ENCODE data around the gene OGN.

The OGN gene

DNA sequence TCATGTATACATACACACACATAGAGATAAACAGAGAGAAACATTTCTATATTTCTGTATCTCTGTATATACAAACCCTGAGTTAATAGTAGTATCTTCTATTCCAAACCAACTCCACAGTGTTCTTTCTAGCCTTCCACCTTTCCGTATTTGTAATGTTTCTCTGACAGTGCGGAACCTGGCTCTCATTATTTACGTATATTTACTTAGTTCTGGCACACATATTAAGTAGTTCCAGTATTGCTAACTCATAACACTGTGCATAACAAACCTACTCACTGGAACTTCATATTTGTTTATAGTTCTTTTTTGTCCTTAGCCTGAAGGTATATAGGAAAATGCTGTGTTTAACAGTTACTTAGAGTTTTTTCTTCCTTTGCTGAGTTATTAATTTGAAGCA lies 6.5 kb downstream of the OGN start:
- Histone ChIP-seq H3K4me2 (ENCODE audit: low read depth, low read length, poor library complexity, severe bottlenecking) (no peak overlapping the region), H3K27ac (ENCODE audit: low read depth, low read length) (no peak overlapping the region), H3K4me3 (ENCODE audit: insufficient read depth, low read length, poor library complexity, severe bottlenecking) (no peak overlapping the region), H4K20me1 (ENCODE audit: low read depth, low read length) (no peaks in the 10 kb centered on the region), H3K27me3 (ENCODE audit: low read length) (no peaks in the 10 kb centered on the region), H3K9me3 (ENCODE audit: insufficient read depth, low read length) (no peaks in the 10 kb centered on the region), H3K79me2 (ENCODE audit: insufficient read depth, low read length) (0 out of 2 replicates have a peak, but pooled peaks cover 8% of the 10 kb centered on the region), H3K9me2 (replicated peaks; ENCODE audit: insufficient read depth, low read length) (no peaks in the 10 kb centered on the region), H3F3A (ENCODE audit: insufficient read depth) (0 out of 2 replicates have a peak, but pooled peaks cover 3% of the 10 kb centered on the region), H3K36me3 (ENCODE audit: low read length) (no peaks in the 10 kb centered on the region; the same call in 1 of the 2 replicates), H3K9ac (ENCODE audit: low read length) (no peak overlapping the region), H2AFZ (ENCODE audit: low read depth, low read length, severe bottlenecking) (no peak overlapping the region)
- TF ChIP-seq, protein P1, sequence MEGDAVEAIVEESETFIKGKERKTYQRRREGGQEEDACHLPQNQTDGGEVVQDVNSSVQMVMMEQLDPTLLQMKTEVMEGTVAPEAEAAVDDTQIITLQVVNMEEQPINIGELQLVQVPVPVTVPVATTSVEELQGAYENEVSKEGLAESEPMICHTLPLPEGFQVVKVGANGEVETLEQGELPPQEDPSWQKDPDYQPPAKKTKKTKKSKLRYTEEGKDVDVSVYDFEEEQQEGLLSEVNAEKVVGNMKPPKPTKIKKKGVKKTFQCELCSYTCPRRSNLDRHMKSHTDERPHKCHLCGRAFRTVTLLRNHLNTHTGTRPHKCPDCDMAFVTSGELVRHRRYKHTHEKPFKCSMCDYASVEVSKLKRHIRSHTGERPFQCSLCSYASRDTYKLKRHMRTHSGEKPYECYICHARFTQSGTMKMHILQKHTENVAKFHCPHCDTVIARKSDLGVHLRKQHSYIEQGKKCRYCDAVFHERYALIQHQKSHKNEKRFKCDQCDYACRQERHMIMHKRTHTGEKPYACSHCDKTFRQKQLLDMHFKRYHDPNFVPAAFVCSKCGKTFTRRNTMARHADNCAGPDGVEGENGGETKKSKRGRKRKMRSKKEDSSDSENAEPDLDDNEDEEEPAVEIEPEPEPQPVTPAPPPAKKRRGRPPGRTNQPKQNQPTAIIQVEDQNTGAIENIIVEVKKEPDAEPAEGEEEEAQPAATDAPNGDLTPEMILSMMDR (IDR thresholded peaks at IDR 0.05; ENCODE audit: insufficient read depth, low read length, poor library complexity, severe bottlenecking) = no peak
- TF ChIP-seq EZH2phosphoT487 (conservative IDR thresholded peaks at IDR 0.05; ENCODE audit: low read length) = no peak

DNA sequence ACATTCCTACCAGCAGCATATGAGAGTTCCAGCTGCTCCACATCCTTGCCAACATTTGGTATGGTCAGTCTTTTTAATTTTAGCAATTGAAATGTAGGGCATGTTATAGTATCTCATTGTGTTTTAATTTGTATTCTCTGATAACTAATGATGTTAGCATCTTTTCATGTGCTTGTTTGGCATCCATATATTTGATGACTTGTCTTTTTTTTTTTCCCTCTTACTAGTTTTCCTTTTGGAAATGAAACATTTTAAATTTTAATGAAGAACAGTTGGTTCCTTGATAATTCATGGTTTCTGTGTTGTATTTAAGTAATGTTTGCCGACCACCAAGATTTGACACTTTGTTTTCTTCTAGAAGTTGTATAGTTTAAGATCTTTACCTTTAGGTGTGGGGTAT lies 8.8 kb downstream of the OGN start:
- H3K27ac ChIP-seq (ENCODE audit: low read depth, low read length) = no peak overlapping the region
- H3F3A ChIP-seq (ENCODE audit: insufficient read depth) = 0 out of 2 replicates have a peak, but pooled peaks cover 3% of the 10 kb centered on the region
- H3K9ac ChIP-seq (ENCODE audit: low read length) = no peak overlapping the region
- no peaks in the 10 kb centered on the region; the same call in 1 of the 2 replicates for H3K36me3 ChIP-seq (ENCODE audit: low read length)
- H3K9me3 ChIP-seq (ENCODE audit: insufficient read depth, low read length) = no peaks in the 10 kb centered on the region
- H3K4me2 ChIP-seq (ENCODE audit: low read depth, low read length, poor library complexity, severe bottlenecking) = no peak overlapping the region
- no peaks in the 10 kb centered on the region for H3K9me2 ChIP-seq (replicated peaks; ENCODE audit: insufficient read depth, low read length)
- H2AFZ ChIP-seq (ENCODE audit: low read depth, low read length, severe bottlenecking) = no peak overlapping the region
- H4K20me1 ChIP-seq (ENCODE audit: low read depth, low read length) = no peaks in the 10 kb centered on the region
- H3K4me3 ChIP-seq (ENCODE audit: insufficient read depth, low read length, poor library complexity, severe bottlenecking) = no peak overlapping the region
- H3K27me3 ChIP-seq (ENCODE audit: low read length) = no peaks in the 10 kb centered on the region
- TF ChIP-seq, protein P1 (IDR thresholded peaks at IDR 0.05; ENCODE audit: insufficient read depth, low read length, poor library complexity, severe bottlenecking) = no peak
- TF ChIP-seq EZH2phosphoT487 (conservative IDR thresholded peaks at IDR 0.05; ENCODE audit: low read length) = no peak
- 0 out of 2 replicates have a peak, but pooled peaks cover 8% of the 10 kb centered on the region for H3K79me2 ChIP-seq (ENCODE audit: insufficient read depth, low read length)

DNA sequence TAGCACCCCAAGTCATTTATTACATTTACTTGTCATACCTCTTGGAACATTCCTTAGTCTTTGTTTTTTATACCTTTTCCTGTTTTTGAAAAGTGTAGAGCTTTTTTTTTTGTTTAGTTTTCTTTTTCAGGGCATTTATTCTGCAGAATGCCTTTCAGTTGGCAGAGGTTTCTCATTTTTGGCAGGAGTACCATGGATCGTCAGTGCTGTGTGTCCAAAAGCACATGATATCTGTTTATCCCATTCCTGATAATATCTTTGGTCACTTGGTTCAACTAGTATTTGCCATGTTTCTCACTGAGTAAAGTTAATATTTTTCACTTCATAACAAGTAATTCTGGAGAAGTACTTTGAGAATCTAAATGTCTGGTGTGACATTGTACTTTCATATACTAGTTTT lies 10.7 kb downstream of the OGN start:
- Histone ChIP-seq H4K20me1 (ENCODE audit: low read depth, low read length) (no peaks in the 10 kb centered on the region), H3K79me2 (ENCODE audit: insufficient read depth, low read length) (0 out of 2 replicates have a peak, but pooled peaks cover 8% of the 10 kb centered on the region), H3F3A (ENCODE audit: insufficient read depth) (peaks cover 3% of the 10 kb centered on the region; the same call in 1 of the 2 replicates), H3K9me2 (replicated peaks; ENCODE audit: insufficient read depth, low read length) (no peaks in the 10 kb centered on the region), H3K4me2 (ENCODE audit: low read depth, low read length, poor library complexity, severe bottlenecking) (no peak overlapping the region), H3K4me3 (ENCODE audit: insufficient read depth, low read length, poor library complexity, severe bottlenecking) (no peak overlapping the region), H2AFZ (ENCODE audit: low read depth, low read length, severe bottlenecking) (no peak overlapping the region), H3K36me3 (ENCODE audit: low read length) (no peaks in the 10 kb centered on the region), H3K27me3 (ENCODE audit: low read length) (no peaks in the 10 kb centered on the region), H3K9ac (ENCODE audit: low read length) (no peak overlapping the region), H3K27ac (ENCODE audit: low read depth, low read length) (no peak overlapping the region), H3K9me3 (ENCODE audit: insufficient read depth, low read length) (no peaks in the 10 kb centered on the region)
- TF ChIP-seq, protein P1 (IDR thresholded peaks at IDR 0.05; ENCODE audit: insufficient read depth, low read length, poor library complexity, severe bottlenecking) = no peak
- TF ChIP-seq EZH2phosphoT487 (conservative IDR thresholded peaks at IDR 0.05; ENCODE audit: low read length) = no peak
